GM12874 (cell line): ENCODE measurements around the gene TNFRSF14.

Experiments used
- CTCF ChIP-seq: IDR thresholded peaks from 2 replicates; pipeline ENCODE4 v1.5.1; 2011; ENCODE audit warnings: low read depth, mild to moderate bottlenecking, control low read depth, low read length, moderate library complexity; ENCODE audit not compliant: insufficient read depth

Gene TNFRSF14

GRCh38 chr1:2540816-2541492, 15.2 kb upstream of the TNFRSF14 start:
- no peak for TF ChIP-seq CTCF

- TF ChIP-seq CTCF: no peak
Observed at GRCh38 chr1:2541619-2542245, 14.4 kb upstream of the TNFRSF14 start.

- no peak for TF ChIP-seq CTCF
Observed at GRCh38 chr1:2542246-2542915, 13.8 kb upstream of the TNFRSF14 start.

GRCh38 chr1:2543543-2544092, 12.6 kb upstream of the TNFRSF14 start:
- no peak for TF ChIP-seq CTCF

GRCh38 chr1:2544093-2544874, 11.9 kb upstream of the TNFRSF14 start:
- TF ChIP-seq CTCF: no peak

- TF ChIP-seq CTCF: no peak
Observed at GRCh38 chr1:2544875-2545640, 11.1 kb upstream of the TNFRSF14 start.
